Glomerular visceral epithelial cell (primary cell): ENCODE measurements around the gene PEAK1.

ENCODE experiments used
- DNase-seq: peaks from one replicate; pipeline ENCODE4 v3.0.0-alpha.2; 2016; ENCODE audit errors: extremely low spot score

PEAK1 gene

DNA sequence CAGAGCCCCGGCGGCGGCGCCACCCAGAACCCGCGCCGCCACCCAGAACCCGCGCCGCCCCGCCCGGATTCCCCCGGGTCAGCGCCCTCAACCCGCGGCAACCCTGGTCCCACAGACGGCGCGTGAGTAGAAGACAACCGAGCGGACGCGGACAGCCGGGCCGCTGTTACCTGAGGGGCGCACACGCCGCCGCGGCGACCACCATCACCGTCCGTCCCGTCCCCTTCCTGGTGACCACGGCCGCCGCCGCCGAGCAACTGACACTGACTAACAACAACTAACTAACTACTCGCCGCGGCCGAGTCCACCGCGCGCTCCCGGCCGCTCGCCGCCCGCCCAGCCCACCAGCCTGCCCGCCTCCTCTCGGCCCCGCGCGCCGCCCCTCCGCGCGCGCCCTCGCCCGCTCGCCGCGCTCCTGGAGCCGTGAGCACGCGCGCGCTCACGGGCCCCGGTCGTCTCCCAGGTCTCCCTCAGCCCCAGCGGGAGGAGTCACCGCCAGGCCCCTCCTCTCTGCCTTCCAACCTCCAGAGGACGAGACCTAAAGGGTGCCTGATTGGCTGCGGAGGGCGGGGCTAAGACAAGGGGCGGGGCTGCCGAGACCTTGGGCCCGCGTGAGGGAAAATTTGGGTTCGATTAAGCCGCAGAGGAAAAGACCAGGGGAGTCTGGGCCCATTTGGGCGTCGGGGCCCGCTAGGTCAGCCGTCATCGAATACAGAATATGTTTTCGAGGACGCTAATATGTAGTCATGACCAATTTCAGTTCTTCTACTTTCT is at the start of gene PEAK1:
TSS of gene PEAK1 (minus strand) at position 269 of the 774 bp plus-strand sequence. CDS start 238,178 bp downstream, outside the sequence.
- peak; percentile 99 for DNase-seq

- DNase-seq = no peak
Observed at GRCh38 chr15:77468896-77469295, 49.0 kb upstream of the PEAK1 start.

- DNase-seq = no peak
Observed at GRCh38 chr15:77466521-77466920, 46.6 kb upstream of the PEAK1 start.

DNA sequence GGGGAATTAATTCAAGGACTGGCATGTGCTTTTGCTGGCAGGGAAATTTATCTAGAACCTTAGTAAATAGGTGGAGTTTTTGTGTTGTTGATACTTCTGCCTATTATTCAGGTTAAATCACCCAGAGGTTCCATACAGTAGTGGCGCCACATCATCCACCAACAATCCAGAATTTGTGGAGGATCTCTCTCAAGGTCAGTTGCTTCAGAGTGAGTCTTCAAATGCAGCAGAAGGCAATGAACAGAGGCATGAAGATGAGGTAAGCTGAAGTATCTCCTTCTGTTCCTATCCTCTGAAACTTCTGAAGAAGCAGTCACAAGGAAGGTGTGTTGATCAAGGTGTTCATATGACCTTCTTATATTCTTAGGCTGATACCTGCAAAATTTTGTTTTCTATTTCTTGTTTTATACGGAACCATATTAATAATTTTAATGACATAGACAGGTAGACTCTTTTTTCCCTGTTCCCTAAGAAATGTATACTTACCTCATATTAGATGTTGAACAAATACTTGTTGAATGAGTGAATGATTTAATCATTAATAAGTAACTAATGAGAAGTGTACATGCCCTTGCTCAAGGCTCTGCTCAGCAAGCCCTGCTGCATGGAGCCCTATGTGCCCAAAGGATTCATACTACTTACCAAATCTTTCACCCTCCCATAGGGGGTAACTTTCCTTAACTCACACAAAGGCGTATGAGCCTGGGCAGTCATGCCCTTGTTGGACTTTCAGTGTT is 44.4 kb upstream of the PEAK1 start:
- peak; percentile 34 for DNase-seq

DNA sequence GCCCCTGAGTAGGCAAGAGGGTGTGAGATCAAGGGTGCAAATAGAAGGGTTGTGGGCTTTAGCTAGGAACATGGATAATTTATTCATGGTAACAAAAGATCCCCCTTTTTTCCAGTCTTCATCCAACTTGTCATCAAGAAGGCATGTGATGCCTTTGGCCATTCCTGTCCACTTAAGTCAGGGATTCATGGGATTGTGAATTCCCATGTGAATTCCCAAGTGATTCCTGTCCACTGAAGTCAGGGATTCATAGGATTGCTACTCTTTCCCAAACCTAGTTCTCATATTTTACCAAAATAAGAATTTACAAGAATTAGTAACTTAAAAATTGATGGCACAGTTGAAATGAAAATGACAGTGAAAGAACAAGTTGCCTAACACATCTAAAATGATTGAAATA is 41.6 kb upstream of the PEAK1 start:
- DNase-seq = no peak

DNA sequence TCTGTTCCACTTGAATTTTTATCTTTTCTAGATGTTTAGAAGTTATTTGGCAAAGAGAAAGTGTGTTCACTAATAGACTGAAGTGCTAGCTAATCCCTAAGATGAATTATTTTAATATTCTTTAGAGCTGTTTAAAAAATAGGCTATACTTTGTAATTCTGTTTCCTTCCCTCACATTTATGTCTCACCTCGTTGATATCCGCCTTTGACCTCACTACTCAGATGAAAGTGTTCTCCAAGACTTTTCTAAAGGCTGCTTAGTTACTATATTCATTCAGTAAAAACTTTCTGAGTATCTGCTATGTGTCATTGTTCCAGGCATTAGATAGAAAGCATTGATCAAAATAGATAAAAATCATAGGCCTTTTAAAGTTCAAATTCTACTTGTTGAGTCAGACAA is 39.1 kb upstream of the PEAK1 start:
- DNase-seq = no peak

- no peak for DNase-seq
Observed at GRCh38 chr15:77457905-77458265, 38.0 kb upstream of the PEAK1 start.

- DNase-seq = peak; percentile 45
Observed at GRCh38 chr15:77457191-77457904, 37.4 kb upstream of the PEAK1 start.

DNA sequence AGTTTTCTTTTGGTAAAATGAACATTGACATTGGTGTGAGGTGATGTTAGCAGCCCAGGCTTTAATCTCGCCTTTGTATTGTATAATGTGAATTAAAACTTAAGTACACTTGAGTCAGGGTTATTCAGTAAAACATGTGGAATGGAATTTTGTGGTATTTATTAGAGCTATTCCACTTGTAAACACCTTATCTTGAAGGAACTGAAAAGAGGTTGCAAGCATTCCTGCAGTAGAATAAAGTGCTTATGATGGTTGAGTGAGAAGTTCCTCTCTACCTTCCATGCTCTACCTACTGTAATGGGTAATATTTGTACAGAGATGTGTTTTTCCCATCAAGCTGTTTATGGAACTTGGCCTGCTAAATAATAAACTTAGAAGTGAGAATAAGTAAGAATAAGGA is 36.8 kb upstream of the PEAK1 start:
- DNase-seq = no peak

DNA sequence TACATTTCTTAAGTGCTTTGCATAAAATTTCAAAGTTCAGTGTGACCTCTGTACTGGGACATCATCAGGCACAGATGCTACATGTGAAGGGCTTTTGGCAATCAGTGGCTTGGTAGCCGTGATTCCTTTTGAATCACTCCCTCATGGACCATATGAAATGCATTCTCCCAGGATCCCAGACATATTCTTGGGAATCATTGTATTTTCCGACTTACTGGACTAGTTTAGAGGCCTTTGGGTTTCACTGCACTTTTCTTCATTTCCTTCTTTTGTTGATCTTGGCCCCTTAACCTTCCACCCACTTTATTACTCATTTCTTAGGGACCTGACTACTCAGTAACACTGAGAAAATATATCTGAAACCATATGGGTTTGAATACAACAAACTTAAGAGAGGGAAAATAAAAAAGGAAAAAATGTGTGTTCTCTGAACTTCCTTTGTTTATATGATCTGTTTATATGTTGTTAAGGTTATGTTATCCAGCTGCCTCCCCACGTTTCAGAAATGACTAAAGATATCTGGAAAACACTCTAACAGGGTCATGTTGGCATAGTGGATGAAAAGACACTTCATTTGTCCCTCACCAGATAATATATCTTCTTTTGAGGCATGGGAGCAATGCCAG is 35.9 kb upstream of the PEAK1 start:
- DNase-seq = peak; percentile 16

GRCh38 chr15:77454951-77455350 is 35.0 kb upstream of the PEAK1 start:
- DNase-seq = no peak

- DNase-seq = no peak
Observed at GRCh38 chr15:77454265-77454664, 34.4 kb upstream of the PEAK1 start.

- DNase-seq = no peak
Observed at GRCh38 chr15:77446840-77447390, 27.0 kb upstream of the PEAK1 start.

- DNase-seq = peak; percentile 63
Observed at GRCh38 chr15:77440378-77440999, 20.6 kb upstream of the PEAK1 start.

- no peak for DNase-seq
Observed at GRCh38 chr15:77437264-77437663, 17.4 kb upstream of the PEAK1 start.

DNA sequence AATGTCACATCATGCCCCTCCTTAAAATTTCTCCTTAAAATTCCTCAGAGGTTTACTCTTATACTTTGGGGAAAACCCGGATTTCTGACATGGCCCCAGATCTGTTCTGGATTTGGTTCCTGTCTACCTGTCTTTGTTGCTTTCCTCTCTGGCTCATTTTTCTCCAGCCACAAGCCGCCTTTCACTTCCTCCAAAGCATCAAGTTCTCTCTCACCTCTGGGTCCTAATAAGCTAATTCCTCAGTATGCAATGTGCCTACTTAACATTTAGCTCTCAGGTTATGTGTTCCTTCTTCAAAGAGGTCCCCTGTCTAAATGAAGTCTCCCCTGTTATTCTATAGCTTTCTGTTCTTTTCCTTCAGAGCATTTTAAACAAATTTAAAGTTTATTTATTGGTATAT is 16.9 kb upstream of the PEAK1 start:
- no peak for DNase-seq

- DNase-seq = no peak
Observed at GRCh38 chr15:77430652-77431051, 10.7 kb upstream of the PEAK1 start.

DNA sequence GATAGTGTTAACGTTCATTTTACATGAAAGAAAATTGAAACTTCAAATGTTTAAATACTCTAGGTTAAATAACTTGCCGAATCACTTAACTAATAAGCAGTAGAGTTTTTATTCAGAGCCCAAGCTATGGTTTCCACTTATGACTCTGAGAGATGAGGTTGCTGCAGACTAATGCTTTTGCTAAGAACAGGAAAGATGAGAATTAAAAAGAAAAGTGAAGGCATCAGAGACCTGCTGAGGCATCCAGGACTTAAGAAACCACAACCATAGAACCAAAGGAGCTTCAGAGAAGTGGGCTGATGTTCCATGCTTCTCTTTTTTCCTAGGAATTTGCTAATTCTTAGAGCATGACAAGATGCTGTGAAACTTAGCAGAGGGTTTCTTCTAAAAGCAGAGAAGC is 10.3 kb upstream of the PEAK1 start:
- DNase-seq = no peak

DNA sequence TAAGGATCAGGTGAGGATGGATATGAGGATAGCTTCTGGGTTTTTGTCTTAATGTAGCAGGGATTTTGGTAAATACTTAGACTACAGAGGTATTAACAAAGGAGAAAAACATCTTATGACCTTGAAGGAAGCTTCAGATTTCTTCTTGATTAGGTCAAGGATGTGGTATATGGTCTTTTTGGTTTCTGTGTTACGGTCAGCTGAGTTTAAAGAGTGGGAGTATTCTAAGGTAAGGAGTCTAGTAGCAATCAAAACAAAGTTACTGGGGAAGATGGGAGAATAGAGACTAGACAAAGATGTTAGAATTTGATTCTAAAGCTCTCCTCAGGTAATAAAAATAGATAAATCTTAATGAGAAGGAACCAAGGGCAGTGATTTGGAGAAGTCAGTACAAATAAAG is 7.0 kb upstream of the PEAK1 start:
- no peak for DNase-seq

DNA sequence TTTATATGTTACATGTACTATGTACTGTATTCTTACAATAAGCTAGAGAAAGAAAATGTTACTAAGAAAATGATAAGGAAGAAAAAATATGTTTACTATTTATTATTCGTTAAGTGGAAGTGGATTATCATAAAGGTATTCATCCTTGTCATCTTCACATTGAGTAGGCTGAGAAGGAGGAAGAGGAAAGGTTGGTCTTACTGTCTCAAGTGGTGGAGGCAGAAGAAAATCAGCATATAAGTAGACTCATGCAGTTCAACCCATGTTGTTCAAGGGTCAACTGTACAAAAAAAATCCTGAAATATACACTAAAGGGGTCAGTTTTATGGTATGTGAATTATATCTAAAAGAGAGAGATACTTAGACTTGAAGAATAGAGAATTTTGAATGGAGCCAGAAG is 6.5 kb upstream of the PEAK1 start:
- no peak for DNase-seq

GRCh38 chr15:77425104-77425503 is 5.2 kb upstream of the PEAK1 start:
- DNase-seq = no peak

DNA sequence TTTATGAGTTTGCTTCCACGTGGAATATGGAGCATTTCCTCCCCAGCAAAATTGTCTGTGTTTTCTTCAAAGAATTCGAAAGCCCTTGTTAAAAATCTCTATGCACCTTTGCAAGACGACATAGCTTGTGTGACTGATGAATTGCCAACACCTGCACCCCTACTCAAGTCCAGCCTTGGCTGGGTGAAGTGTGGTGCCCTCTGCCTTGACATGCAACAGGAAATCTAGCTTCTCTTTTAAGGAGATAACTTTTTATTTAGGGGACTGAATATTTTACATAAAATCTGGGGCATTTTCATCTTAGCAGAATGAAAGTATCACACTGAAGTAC is 1.4 kb upstream of the PEAK1 start:
- DNase-seq = no peak
